DND-41 (cell line): ENCODE results near the gene MBNL3.

Source experiments
- CTCF ChIP-seq: IDR thresholded peaks from 2 replicates; pipeline ENCODE4 v1.5.1; 2012; ENCODE audit warnings: borderline replicate concordance, low read length, moderate library complexity, mild to moderate bottlenecking; ENCODE audit not compliant: poor library complexity, severe bottlenecking; ENCODE audit errors: extremely low read depth
- EZH2 ChIP-seq: IDR thresholded peaks from 3 replicates; pipeline ENCODE4 v1.6.1; 2012; ENCODE audit warnings: borderline replicate concordance, low read depth, mild to moderate bottlenecking, moderate library complexity, low read length, inconsistent platforms; ENCODE audit not compliant: severe bottlenecking

GRCh38 chrX:132395645-132396044 is 93.2 kb downstream of the MBNL3 start:
- TF ChIP-seq CTCF (no peak), EZH2 (no peak)
